Lower lobe of right lung (tissue), 2 donors: ENCODE data around the gene SARS2. TPM values are rescaled to one million over a fixed set of nuclear protein-coding genes. Genes with fewer than 3 reads are reported as not detected.

Experiments
- ATAC-seq, 2 donors: fragments of 200-7000 bp; cut with Tn5 transposase; one replicate each; pipeline ENCODE4 v1.9.1; 2020 to 2022; ENCODE audit warnings: mild to moderate bottlenecking in 2 of 2, moderate library complexity in 2 of 2
- DNase-seq: peaks from one replicate; pipeline ENCODE4 v3.0.0-alpha.2; 2020
- H3K27ac ChIP-seq: fragments of 200-600 bp; one replicate; pipeline ENCODE4 v1.8.0; 2022
- H3K27me3 ChIP-seq: fragments of 200-600 bp; one replicate; pipeline ENCODE4 v1.8.0; 2022; ENCODE audit warnings: low read depth
- H3K36me3 ChIP-seq: fragments of 200-600 bp; one replicate; pipeline ENCODE4 v1.8.0; 2022; ENCODE audit warnings: mild to moderate bottlenecking
- H3K4me1 ChIP-seq: fragments of 200-600 bp; one replicate; pipeline ENCODE4 v1.8.0; 2022
- H3K4me3 ChIP-seq: fragments of 200-600 bp; one replicate; pipeline ENCODE4 v1.8.0; 2022; ENCODE audit warnings: mild to moderate bottlenecking
- H3K9me3 ChIP-seq: fragments of 200-600 bp; one replicate; pipeline ENCODE4 v1.8.0; 2022
- CTCF ChIP-seq: fragments of 200-600 bp; IDR thresholded peaks from one replicate; pipeline ENCODE4 v1.8.0; 2022; ENCODE audit warnings: antibody characterized with exemption, mild to moderate bottlenecking
- intact Hi-C: fragments of 100-400 bp; cut with DNase I; formaldehyde crosslinking; loops from one replicate; pipeline ENCODE4 v1.11.0; 2022
- total RNA-seq: library from RNA; stranded (reverse); fragmentation: NEBNext Ultra II Directional; extraction: Animal tissue kit (Norgen Biotek cat#: 25700); gene quantifications from one replicate; pipeline ENCODE4 v1.2.1, GENCODE V29; 2021
- donor health status: DM: no; HTN: yes; CAD: no; lungs with severe emphysema.

SARS2 gene
- total RNA-seq, 1 donor from 2014 or later = 21.0 TPM

GRCh38 chr19:38964738-38965137 is 34.2 kb upstream of the SARS2 start:
- Histone ChIP-seq H3K27ac (no peak overlapping the region), H3K4me1 (peaks cover 7% of the 10 kb centered on the region), H3K27me3 (no peaks in the 10 kb centered on the region), H3K4me3 (no peak overlapping the region), H3K9me3 (no peaks in the 10 kb centered on the region), H3K36me3 (no peaks in the 10 kb centered on the region)
- ATAC-seq = no peak
- TF ChIP-seq CTCF = no peak
- intact Hi-C loops = no loop called here
- no peak for DNase-seq

- no peaks in the 10 kb centered on the region for H3K36me3 ChIP-seq
- TF ChIP-seq CTCF = no peak
- intact Hi-C loops = no loop called here
- peaks cover 7% of the 10 kb centered on the region for H3K4me1 ChIP-seq
- H3K27me3 ChIP-seq = no peaks in the 10 kb centered on the region
- no peak overlapping the region for H3K27ac ChIP-seq
- no peaks in the 10 kb centered on the region for H3K9me3 ChIP-seq
- no peak for DNase-seq
- H3K4me3 ChIP-seq = no peak overlapping the region
- ATAC-seq = no peak
These were observed 29.1 kb upstream of the SARS2 start for GRCh38 chr19:38959618-38960017.

- H3K4me3 ChIP-seq = no peak overlapping the region
- no peaks in the 10 kb centered on the region for H3K27me3 ChIP-seq
- intact Hi-C loops = no loop called here
- no peak for ATAC-seq
- no peak for DNase-seq
- H3K27ac ChIP-seq = no peak overlapping the region
- H3K36me3 ChIP-seq = no peaks in the 10 kb centered on the region
- H3K9me3 ChIP-seq = no peaks in the 10 kb centered on the region
- H3K4me1 ChIP-seq = peaks cover 7% of the 10 kb centered on the region
- no peak for TF ChIP-seq CTCF
These were observed 27.7 kb upstream of the SARS2 start for GRCh38 chr19:38958301-38958700.

- Histone ChIP-seq H3K27me3 (no peaks in the 10 kb centered on the region), H3K9me3 (no peaks in the 10 kb centered on the region), H3K4me1 (no peaks in the 10 kb centered on the region), H3K27ac (no peak overlapping the region), H3K36me3 (no peaks in the 10 kb centered on the region), H3K4me3 (no peak overlapping the region)
- no peak for ATAC-seq
- intact Hi-C loops = no loop called here
- no peak for TF ChIP-seq CTCF
- no peak for DNase-seq
These were observed 25.7 kb upstream of the SARS2 start for GRCh38 chr19:38956264-38956663.

- TF ChIP-seq CTCF = no peak
- no peaks in the 10 kb centered on the region for H3K9me3 ChIP-seq
- H3K4me1 ChIP-seq = peaks cover 11% of the 10 kb centered on the region
- intact Hi-C loops = no loop called here
- H3K36me3 ChIP-seq = no peaks in the 10 kb centered on the region
- H3K27me3 ChIP-seq = no peaks in the 10 kb centered on the region
- DNase-seq (no peak), ATAC-seq (no peak)
- no peak overlapping the region for H3K4me3 ChIP-seq
- no peak overlapping the region for H3K27ac ChIP-seq
These were observed 23.1 kb upstream of the SARS2 start for GRCh38 chr19:38953677-38954076.
